ENCODE results near the gene OTC. TPM values are rescaled to one million over a fixed set of nuclear protein-coding genes. Genes with fewer than 3 reads are reported as not detected.

OTC gene
- total and polyA plus RNA-seq, 4 donors: 0.21 to 0.30 (median 0.25) TPM

GRCh38 chrX:38435130-38435529, 82.7 kb downstream of the OTC start:
- DNase-seq (ENCODE audit: low read depth in 4 of 6, low spot score in 6 of 6): no peak
- peaks cover 4% of the 10 kb centered on the region for H3K27me3 ChIP-seq (ENCODE audit: control insufficient read depth, insufficient read depth, low read length)
- 76% methylated on average over 1 of the region's 1 CpG for WGBS (ENCODE audit: insufficient coverage)

GRCh38 chrX:38437093-38437492, 84.7 kb downstream of the OTC start:
- no peaks in the 10 kb centered on the region for H3K4me1 ChIP-seq (ENCODE audit: control insufficient read depth, insufficient read depth, low read length)
- DNase-seq (ENCODE audit: low read depth in 4 of 6, low spot score in 6 of 6): no peak
- H3K27me3 ChIP-seq (ENCODE audit: control insufficient read depth, insufficient read depth, low read length): peaks cover 2% of the 10 kb centered on the region
- 79% methylated on average over 1 of the region's 2 CpGs for WGBS (ENCODE audit: insufficient coverage)
- no peak overlapping the region for H3K4me3 ChIP-seq (ENCODE audit: low read depth, low read length)
- no peaks in the 10 kb centered on the region for H3K9me3 ChIP-seq (ENCODE audit: control insufficient read depth, insufficient read depth, low read length)
- no peaks in the 10 kb centered on the region for H3K36me3 ChIP-seq (ENCODE audit: control insufficient read depth, insufficient read depth, low read length)
- H3K27ac ChIP-seq (ENCODE audit: low read depth, low read length): no peak overlapping the region

More at GRCh38 chrX:38435130-38435529, 82.7 kb downstream of the OTC start:
- Histone ChIP-seq H3K4me1 (ENCODE audit: control insufficient read depth, insufficient read depth, low read length) (no peaks in the 10 kb centered on the region), H3K27ac (ENCODE audit: low read depth, low read length) (no peak overlapping the region), H3K9me3 (ENCODE audit: control insufficient read depth, insufficient read depth, low read length) (no peaks in the 10 kb centered on the region), H3K4me3 (ENCODE audit: low read depth, low read length) (no peak overlapping the region), H3K36me3 (ENCODE audit: control insufficient read depth, insufficient read depth, low read length) (no peaks in the 10 kb centered on the region)

- H3K36me3 ChIP-seq (ENCODE audit: control insufficient read depth, insufficient read depth, low read length): no peaks in the 10 kb centered on the region
- no peaks in the 10 kb centered on the region for H3K9me3 ChIP-seq (ENCODE audit: control insufficient read depth, insufficient read depth, low read length)
- no peak overlapping the region for H3K4me3 ChIP-seq (ENCODE audit: low read depth, low read length)
- no peaks in the 10 kb centered on the region for H3K4me1 ChIP-seq (ENCODE audit: control insufficient read depth, insufficient read depth, low read length)
- WGBS (ENCODE audit: insufficient coverage): 53% methylated on average over 5 of the region's 5 CpGs
- no peak for DNase-seq (ENCODE audit: low read depth in 4 of 6, low spot score in 6 of 6)
- H3K27me3 ChIP-seq (ENCODE audit: control insufficient read depth, insufficient read depth, low read length): peaks cover 2% of the 10 kb centered on the region
- H3K27ac ChIP-seq (ENCODE audit: low read depth, low read length): no peak overlapping the region
Observed at GRCh38 chrX:38438321-38438720, 85.9 kb downstream of the OTC start.

- no peaks in the 10 kb centered on the region for H3K9me3 ChIP-seq (ENCODE audit: control insufficient read depth, insufficient read depth, low read length)
- H3K27ac ChIP-seq (ENCODE audit: low read depth, low read length): no peak overlapping the region
- no peaks in the 10 kb centered on the region for H3K4me1 ChIP-seq (ENCODE audit: control insufficient read depth, insufficient read depth, low read length)
- no peak for DNase-seq (ENCODE audit: low read depth in 4 of 6, low spot score in 6 of 6)
- no peak overlapping the region for H3K4me3 ChIP-seq (ENCODE audit: low read depth, low read length)
- no peaks in the 10 kb centered on the region for H3K27me3 ChIP-seq (ENCODE audit: control insufficient read depth, insufficient read depth, low read length)
- no peaks in the 10 kb centered on the region for H3K36me3 ChIP-seq (ENCODE audit: control insufficient read depth, insufficient read depth, low read length)
Observed at GRCh38 chrX:38452603-38453002, 100.2 kb downstream of the OTC start.

- no CpG with 5 or more reads among the region's 1 CpG for WGBS (ENCODE audit: insufficient coverage)
- H3K27ac ChIP-seq (ENCODE audit: low read depth, low read length): no peak overlapping the region
- peak in 2 of 6 donors; percentile 30 to 43 for DNase-seq (ENCODE audit: low read depth in 4 of 6, low spot score in 6 of 6)
- no peak overlapping the region for H3K4me3 ChIP-seq (ENCODE audit: low read depth, low read length)
- peaks cover 5% of the 10 kb centered on the region for H3K9me3 ChIP-seq (ENCODE audit: control insufficient read depth, insufficient read depth, low read length)
- H3K36me3 ChIP-seq (ENCODE audit: control insufficient read depth, insufficient read depth, low read length): no peaks in the 10 kb centered on the region
- H3K27me3 ChIP-seq (ENCODE audit: control insufficient read depth, insufficient read depth, low read length): no peaks in the 10 kb centered on the region
- H3K4me1 ChIP-seq (ENCODE audit: control insufficient read depth, insufficient read depth, low read length): no peaks in the 10 kb centered on the region
Observed at GRCh38 chrX:38458071-38458470, 105.7 kb downstream of the OTC start.

DNA sequence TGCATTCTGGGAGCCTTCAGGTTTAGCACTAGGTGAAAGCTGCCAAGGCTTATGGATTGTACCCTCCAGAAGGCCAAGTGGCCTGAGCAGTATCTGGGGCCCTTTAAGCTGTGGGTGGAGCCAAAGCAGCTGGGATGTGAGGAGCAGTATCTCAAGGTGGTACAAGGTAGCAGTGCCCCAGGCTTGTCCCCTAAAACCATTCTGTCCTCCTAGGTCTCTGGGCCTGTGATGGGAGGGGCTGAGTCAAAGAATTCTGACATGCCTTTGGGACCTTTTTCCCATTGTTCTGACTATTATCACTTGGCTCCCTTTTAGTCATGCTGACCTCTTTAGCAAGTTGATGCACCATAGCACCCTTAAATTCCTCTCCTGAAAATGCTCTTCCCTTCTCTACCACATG, 109.9 kb downstream of the OTC start:
- H3K36me3 ChIP-seq (ENCODE audit: control insufficient read depth, insufficient read depth, low read length): no peaks in the 10 kb centered on the region
- no peak for DNase-seq (ENCODE audit: low read depth in 4 of 6, low spot score in 6 of 6)
- no peak overlapping the region for H3K27ac ChIP-seq (ENCODE audit: low read depth, low read length)
- H3K4me1 ChIP-seq (ENCODE audit: control insufficient read depth, insufficient read depth, low read length): no peaks in the 10 kb centered on the region
- H3K27me3 ChIP-seq (ENCODE audit: control insufficient read depth, insufficient read depth, low read length): no peaks in the 10 kb centered on the region
- peaks cover 5% of the 10 kb centered on the region for H3K9me3 ChIP-seq (ENCODE audit: control insufficient read depth, insufficient read depth, low read length)
- no peak overlapping the region for H3K4me3 ChIP-seq (ENCODE audit: low read depth, low read length)

- Histone ChIP-seq H3K4me1 (ENCODE audit: control insufficient read depth, insufficient read depth, low read length) (no peaks in the 10 kb centered on the region), H3K36me3 (ENCODE audit: control insufficient read depth, insufficient read depth, low read length) (no peaks in the 10 kb centered on the region), H3K27me3 (ENCODE audit: control insufficient read depth, insufficient read depth, low read length) (no peaks in the 10 kb centered on the region), H3K9me3 (ENCODE audit: control insufficient read depth, insufficient read depth, low read length) (peaks cover 5% of the 10 kb centered on the region), H3K27ac (ENCODE audit: low read depth, low read length) (no peak overlapping the region), H3K4me3 (ENCODE audit: low read depth, low read length) (no peak overlapping the region)
- 82% methylated on average over 1 of the region's 1 CpG for WGBS (ENCODE audit: insufficient coverage)
- DNase-seq (ENCODE audit: low read depth in 4 of 6, low spot score in 6 of 6): no peak
Observed at GRCh38 chrX:38465686-38466085, 113.3 kb downstream of the OTC start.

GRCh38 chrX:38468563-38469157, 116.3 kb downstream of the OTC start:
- 20% methylated on average over 2 of the region's 6 CpGs for WGBS (ENCODE audit: insufficient coverage)
- H3K4me3 ChIP-seq (ENCODE audit: low read depth, low read length): no peak overlapping the region
- no peak overlapping the region for H3K27ac ChIP-seq (ENCODE audit: low read depth, low read length)
- H3K27me3 ChIP-seq (ENCODE audit: control insufficient read depth, insufficient read depth, low read length): no peaks in the 10 kb centered on the region
- no peak for DNase-seq (ENCODE audit: low read depth in 4 of 6, low spot score in 6 of 6)
- no peaks in the 10 kb centered on the region for H3K4me1 ChIP-seq (ENCODE audit: control insufficient read depth, insufficient read depth, low read length)
- H3K9me3 ChIP-seq (ENCODE audit: control insufficient read depth, insufficient read depth, low read length): no peaks in the 10 kb centered on the region
- H3K36me3 ChIP-seq (ENCODE audit: control insufficient read depth, insufficient read depth, low read length): no peaks in the 10 kb centered on the region

Small RNA genes within 50 kb of the gene (small RNA-seq; reads per million reads assigned to genes)
- gene RF00322 (ENCODE audit: low replicate concordance): not detected

Other genes starting within 250 kb of the OTC start
- 10 to 100 TPM; 40.6 to 41.8 TPM for gene SRPX, start 131.7 kb upstream of the OTC start, total RNA-seq
- 10 to 100 TPM in 1 of 2 donors, 1 to 10 TPM in 1; 7.3 to 10.9 TPM for gene SRPX, start 131.7 kb upstream of the OTC start, polyA plus RNA-seq (ENCODE audit: insufficient read length in 2 of 2)
- 10 to 100 TPM; 16.6 to 18.3 TPM for gene RPGR, start 25.1 kb upstream of the OTC start, total RNA-seq
- 10 to 100 TPM; 12.7 to 13.4 TPM for gene RPGR, start 25.1 kb upstream of the OTC start, polyA plus RNA-seq (ENCODE audit: insufficient read length in 2 of 2)
- gene TSPAN7, start 208.9 kb downstream of the OTC start, total RNA-seq: 100 to 1,000 TPM; 177 to 185 TPM
- gene TSPAN7, start 208.9 kb downstream of the OTC start, polyA plus RNA-seq (ENCODE audit: insufficient read length in 2 of 2): 100 to 1,000 TPM; 548 to 601 TPM

All from spinal cord (tissue), 10 donors.